ENCODE measurements around the gene OLAH.
"Not testable (repeated sequence)": the region's sequence is repeated elsewhere in the genome, so short reads cannot be mapped to it uniquely, and the experiment has no call there.

OLAH gene

DNA sequence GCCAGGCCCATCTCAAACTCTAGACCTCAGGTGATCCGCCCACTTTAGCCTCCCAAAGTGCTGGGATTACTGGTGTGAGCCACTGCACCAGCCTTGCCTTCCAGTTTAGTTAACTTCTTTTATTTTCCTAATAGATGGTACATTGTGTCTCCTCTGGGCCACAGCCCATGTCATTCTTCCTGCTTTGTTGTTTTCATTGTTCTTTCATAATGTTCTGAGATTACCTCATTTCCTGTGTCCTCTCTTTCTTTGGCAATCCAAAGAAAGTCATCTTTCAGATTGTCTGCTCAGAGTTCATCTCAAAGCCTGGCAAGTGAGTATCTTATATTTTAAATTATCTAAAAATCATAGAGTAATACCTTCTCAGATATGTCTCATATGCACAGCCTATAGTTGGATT lies at the start of gene OLAH:
Gene OLAH, plus strand, starts transcription at position 270 of the 400 bp plus-strand sequence. CDS start 3,346 bp downstream, outside the sequence.
- DNase-seq: no peak

DNA sequence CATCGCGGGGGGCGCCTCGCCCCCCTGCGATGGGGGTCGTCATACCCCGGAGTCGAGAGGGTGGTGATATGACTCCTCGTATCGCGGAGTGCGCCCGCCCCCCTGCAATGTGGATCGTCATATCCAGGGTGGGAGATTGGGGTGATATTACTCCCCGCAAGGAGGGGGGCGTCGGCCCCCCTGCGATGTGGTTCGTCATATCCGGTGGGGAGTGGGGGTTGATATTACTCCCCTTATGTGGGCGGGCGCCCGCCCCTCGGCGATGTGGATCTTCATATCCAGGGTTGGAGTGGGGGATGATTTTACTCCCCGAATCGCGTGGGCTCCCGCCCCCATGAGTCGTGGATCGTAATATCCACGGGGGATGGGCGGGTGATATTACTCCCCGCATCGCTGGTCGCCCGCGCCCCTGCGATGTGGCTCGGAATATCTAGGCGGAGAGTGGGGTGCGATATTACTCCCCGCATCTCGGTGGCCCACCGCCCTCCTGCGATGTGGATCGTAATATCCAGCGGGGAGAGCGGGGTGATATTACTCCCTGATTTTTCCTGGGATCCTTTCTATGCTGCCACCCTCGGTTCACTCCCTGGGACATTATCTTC lies 47.7 kb upstream of the OLAH start:
- no peak for DNase-seq

DNA sequence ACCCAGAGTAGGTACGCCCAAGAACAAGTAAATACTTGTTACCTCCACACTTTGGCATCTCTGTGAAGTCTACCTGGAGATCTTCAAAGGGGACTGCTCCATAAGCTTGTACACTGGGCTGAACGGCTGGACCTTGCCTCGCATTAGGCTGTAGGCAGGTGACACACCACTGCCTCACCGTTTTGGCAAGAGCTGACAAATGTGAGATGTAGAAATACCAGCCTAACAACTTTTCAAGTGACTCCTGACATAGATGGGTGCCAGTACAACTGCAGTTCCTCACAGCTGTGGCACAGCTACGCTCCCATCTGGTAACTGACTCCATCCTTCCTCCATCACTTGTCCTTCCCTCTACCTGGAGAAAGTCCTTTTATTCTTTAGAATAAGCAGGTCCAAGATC lies 30.2 kb upstream of the OLAH start:
- not testable (repeated sequence) for DNase-seq

DNA sequence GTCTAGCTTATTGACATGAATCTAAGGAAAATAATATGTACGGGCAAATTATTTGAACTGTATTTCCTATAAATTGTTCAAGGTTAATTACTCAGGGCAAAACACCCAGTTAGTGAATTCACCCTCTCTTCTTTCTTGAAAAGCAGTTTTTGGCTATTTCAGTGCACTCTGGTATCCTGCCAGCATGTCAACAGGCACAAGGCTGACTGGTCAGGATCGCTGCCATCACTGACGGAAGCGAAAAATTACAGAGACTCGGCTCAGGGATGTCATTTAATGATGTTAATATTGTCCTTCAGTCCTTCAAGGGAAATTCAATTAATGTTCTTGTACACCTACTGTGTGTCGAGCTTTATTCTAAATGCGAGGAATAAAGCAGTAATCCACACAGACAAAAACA lies 28.3 kb upstream of the OLAH start:
- no peak for DNase-seq

DNA sequence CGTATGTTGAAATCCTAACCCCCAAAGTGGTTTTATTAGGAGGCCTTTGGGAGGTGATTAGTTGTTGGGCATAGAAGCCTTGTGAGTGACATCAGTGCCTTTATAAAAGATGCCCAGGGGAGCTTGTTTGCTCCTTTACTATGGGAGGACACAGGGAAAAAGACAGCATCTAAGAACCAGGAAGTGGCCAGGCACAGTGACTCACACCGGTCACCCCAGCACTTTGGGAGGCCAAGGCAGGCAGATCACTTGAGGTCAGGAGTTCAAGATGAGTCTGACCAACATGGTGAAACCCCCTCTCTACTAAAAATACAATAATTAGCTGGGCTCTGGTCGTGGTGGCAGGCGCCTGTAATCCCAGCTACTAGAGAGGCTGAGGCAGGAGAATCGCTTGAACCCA lies 22.8 kb upstream of the OLAH start:
- not testable (repeated sequence) for DNase-seq

GRCh38 chr10:15023079-15023478 lies 20.7 kb upstream of the OLAH start:
- not testable (repeated sequence) for DNase-seq

GRCh38 chr10:15024017-15025004 lies 19.4 kb upstream of the OLAH start:
- not testable (repeated sequence) for DNase-seq

- DNase-seq: not testable (repeated sequence)
These were observed 18.7 kb upstream of the OLAH start for GRCh38 chr10:15025040-15025439.

- no peak for DNase-seq
These were observed 16.0 kb upstream of the OLAH start for GRCh38 chr10:15027741-15028140.

DNA sequence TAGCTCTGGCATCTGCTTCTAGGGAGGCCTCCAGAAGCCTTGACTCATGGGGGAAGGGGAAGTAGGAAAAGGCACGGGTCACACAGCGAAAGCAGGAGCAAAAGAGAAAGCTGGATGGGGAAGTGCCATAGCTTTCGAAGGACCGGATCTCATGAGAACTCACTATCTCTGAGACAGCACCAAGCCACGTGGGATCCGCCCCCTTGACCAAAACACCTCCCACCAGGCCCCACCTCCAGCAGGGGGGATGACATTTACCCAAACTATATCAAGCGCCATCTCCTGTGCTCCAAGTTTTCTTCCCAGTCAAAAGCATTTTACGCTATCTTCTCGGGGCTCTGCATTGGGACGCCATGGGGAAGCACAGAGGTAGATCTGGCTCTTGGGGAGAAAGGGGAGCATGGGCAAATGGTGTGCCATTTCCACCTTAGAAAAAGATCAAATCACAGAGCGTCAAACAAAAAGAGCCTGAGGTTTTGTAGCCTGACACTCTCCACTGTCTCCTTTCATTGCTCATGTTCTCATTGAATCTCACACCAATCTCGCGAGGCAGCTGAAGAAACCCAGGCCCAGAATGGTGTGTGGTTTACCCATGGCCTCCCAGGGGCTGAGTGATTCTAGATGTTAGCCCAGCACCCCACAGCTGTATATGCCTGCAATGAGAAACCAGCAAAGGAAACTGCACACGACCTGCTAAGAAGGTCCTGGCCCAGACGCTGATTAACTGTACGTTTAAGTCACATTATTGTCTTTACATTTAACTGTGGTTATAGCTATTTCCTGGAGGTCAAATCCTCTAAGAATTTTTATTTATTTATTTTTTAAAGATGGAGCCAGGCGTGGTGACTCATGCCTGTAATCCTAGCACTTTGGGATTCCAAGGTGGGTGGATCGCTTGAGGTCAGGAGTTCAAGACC lies 8.1 kb upstream of the OLAH start:
- no peak for DNase-seq

DNA sequence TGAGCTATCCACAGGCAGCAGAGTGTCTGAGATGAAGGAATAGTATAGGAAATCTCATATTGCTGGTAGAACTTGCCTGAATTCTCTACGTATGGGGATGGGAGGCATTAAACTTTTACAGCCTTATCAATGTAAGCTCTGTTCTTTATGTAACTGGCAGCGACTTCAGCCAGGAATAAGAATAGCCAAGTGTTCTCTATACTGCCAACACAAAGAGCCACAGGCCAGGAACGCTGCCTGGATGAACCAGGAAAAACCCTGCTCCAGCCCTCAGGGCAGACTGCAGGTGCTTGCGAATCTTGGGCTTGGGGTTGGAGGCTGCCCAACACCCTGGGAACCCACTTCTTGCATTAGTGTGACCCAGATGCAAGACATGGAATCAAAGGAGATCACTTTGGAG lies 6.1 kb upstream of the OLAH start:
- no peak for DNase-seq

- no peak for DNase-seq
These were observed 5.3 kb upstream of the OLAH start for GRCh38 chr10:15038416-15038815.

GRCh38 chr10:15045380-15045779 lies 1.6 kb downstream of the OLAH start:
- DNase-seq: no peak

DNA sequence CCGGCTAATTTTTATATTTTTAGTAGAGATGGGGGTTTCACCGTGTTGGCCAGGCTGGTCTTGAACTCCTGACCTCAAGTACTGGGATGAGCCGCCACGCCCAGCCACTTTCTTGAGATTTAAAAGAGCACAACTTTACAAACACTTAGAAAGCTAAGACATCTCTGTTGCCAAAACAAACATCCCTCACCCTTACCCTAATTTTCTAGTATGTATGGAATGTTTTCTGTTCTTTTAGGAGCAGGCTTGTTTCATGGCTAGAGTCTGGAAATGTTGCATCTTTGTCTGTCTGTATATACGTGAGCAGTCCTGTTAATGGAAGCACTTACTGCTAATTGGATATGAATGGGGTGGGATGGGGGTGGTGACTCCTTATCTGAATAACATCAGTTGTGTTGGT lies 2.9 kb downstream of the OLAH start:
- no peak for DNase-seq

DNA sequence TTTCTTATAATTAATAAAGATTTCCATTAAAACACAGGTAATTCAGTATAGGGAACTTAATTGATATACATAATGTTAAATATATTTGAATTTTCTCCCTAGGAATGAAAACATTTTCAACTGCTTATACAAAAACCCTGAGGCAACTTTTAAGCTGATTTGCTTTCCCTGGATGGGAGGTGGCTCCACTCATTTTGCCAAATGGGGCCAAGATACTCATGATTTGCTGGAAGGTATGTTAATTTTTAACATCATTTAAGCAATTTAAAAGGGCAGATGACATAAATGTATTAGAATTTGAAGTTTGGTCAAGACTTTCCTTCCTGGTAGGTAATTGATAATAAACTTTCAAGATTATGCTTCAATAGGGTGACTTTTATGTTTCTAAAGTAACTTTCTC lies 5.8 kb downstream of the OLAH start:
- DNase-seq: no peak

- DNase-seq: no peak
These were observed 8.4 kb downstream of the OLAH start for GRCh38 chr10:15052121-15052520.

DNA sequence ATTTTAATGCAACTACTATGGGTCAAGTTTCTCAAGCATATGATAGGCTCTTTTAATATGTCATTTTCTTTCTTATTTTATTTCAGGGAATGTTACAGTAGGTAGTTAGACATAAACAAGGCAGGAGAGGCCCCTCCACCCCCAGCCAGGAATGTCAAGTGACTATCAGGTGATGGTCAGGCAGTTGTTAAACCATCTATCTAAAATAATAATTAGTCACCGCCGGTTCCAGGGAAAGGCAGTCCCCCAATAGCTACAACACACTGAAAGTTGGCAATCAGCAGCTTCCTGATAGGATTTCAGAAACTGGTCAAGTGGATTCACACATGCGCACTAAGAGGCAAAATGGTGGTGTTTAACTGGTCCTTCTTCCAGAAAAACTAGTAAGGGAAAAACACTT lies 9.3 kb downstream of the OLAH start:
- no peak for DNase-seq

DNA sequence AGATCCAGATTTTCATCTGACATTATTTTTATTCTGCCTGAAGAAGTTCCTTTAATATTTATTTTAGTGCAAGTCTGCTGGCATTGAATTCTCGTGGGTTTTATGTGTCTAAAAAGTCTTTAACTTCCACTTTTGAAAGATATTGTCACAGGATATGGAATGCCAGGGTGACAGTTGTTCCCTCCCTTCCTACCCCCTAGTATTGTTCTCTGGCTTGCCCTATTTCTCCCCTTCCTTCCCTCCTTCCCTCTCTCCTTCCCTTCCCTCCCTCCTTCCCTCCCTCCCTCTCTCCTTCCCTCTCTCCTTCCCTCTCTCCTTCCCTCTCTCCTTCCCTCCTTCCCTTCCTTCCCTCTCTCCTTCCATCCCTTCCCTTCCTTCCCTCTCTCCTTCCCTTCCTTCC lies 14.9 kb downstream of the OLAH start:
- DNase-seq: no peak

DNA sequence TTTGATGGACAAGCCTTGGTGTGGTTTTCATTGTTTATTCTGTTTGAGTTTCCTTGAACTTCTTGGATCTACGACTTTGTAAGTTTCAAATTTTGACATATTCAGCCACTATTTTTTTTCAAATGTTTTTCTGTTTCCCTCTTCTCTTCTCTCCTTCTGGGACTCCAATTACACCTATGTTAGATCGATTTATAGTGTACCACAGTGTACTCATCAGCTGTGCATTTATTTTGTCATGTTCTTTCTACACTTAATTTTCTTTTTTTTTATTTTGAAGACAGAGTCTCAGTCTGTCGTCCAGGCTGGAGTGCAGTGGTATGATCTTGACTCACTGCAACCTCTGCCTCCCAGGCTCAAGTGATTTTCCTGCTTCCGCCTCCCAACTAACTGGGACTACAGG lies 16.2 kb downstream of the OLAH start:
- no peak for DNase-seq

DNA sequence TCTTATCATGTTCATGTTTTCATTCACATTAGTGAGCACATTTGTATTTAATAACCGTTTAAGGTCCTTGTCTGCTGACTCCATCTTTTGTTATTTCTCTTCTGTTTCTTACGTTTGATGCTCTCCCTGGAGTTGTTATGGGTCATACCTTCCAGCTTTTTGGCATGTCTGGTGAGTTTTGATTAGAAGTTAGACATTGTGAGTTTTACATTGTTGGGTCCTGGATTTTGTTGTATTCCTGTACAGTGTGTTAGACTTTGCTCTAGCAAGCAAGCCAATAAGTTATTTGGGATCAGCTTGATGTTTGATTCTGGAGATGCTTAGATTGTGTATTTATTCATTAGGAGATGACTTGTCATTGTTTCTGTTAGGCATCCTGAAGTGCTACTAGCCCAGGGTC lies 16.9 kb downstream of the OLAH start:
- DNase-seq: no peak

GRCh38 chr10:15067154-15067553 lies 23.4 kb downstream of the OLAH start:
- DNase-seq: no peak

- no peak for DNase-seq
These were observed 25.1 kb downstream of the OLAH start for GRCh38 chr10:15068802-15069201.

- no peak for DNase-seq
These were observed 25.5 kb downstream of the OLAH start for GRCh38 chr10:15069230-15069629.

Data from NCI-H2171 treated with DMSO at 0.1 percent for 48 hours (cell line).